GM12892 (cell line): Measurements from ENCODE around the gene SLC7A6.

Experiments
- POLR2A ChIP-seq: IDR thresholded peaks from 2 replicates; pipeline ENCODE4 v1.6.1; 2011; ENCODE audit warnings: low read depth, low read length, control low read depth
- POLR2AphosphoS5 ChIP-seq: IDR thresholded peaks from 2 replicates; pipeline ENCODE4 v1.6.1; 2011; ENCODE audit warnings: low read depth, low read length, control low read depth

GRCh38 chr16:68251832-68252231 lies 12.5 kb upstream of the SLC7A6 start:
- TF ChIP-seq POLR2A (no peak), POLR2AphosphoS5 (no peak)
